H1 (cell line): ENCODE results near the gene IFNG. TPM values are rescaled to one million over a fixed set of nuclear protein-coding genes. Genes with fewer than 3 reads are reported as not detected.

ENCODE experiments used
- CTCF ChIA-PET: fragments of 300-600 bp; sonication (Branson Sonifier 250); formaldehyde crosslinking; loops from one replicate; lab custom pipeline; 2021; ENCODE audit not compliant: partially characterized antibody; lab: Charles Lee
- POLR2A ChIA-PET: fragments of 300-600 bp; sonication (Branson Sonifier 250); formaldehyde crosslinking; loops from one replicate; lab custom pipeline; 2021; ENCODE audit warnings: inconsistent platforms; ENCODE audit not compliant: partially characterized antibody; lab: Charles Lee
- DNase-seq, 2 experiments: peaks; one replicate each; pipeline versions ENCODE4 v3.0.0 to v3.0.0-alpha.2; 2010 to 2022; ENCODE audit warnings: low spot score in 2 of 2, low read depth in 1 of 2, mixed read lengths in 1 of 2
- FAIRE-seq: peaks from 2 replicates; lab custom pipeline; 2011; peaks lifted over from hg19 to GRCh38; lab: Jason Lieb, UNC
- H2AFZ ChIP-seq: 2 replicates; pipeline ENCODE4 v1.8.1; 2012; ENCODE audit warnings: low read length, inconsistent platforms
- H2AK5ac ChIP-seq: 2 replicates; pipeline ENCODE4 v1.6.1; 2013; ENCODE audit warnings: low read depth, low read length
- H2BK120ac ChIP-seq: replicated peaks from 2 replicates; pipeline ENCODE3; 2013; ENCODE audit warnings: low read depth, low read length, inconsistent platforms
- H2BK12ac ChIP-seq: 2 replicates; pipeline ENCODE4 v1.6.1; 2013; ENCODE audit warnings: low read depth, low read length
- H2BK15ac ChIP-seq: 2 replicates; pipeline ENCODE4 v1.6.1; 2013; ENCODE audit warnings: low read length
- H2BK20ac ChIP-seq: 2 replicates; pipeline ENCODE4 v1.6.1; 2013; ENCODE audit warnings: low read length
- H2BK5ac ChIP-seq: 2 replicates; pipeline ENCODE4 v1.6.1; 2013; ENCODE audit warnings: low read depth, low read length
- H3K14ac ChIP-seq: 2 replicates; pipeline ENCODE4 v1.6.1; 2013; ENCODE audit warnings: inconsistent platforms; ENCODE audit not compliant: insufficient read length
- H3K18ac ChIP-seq: 2 replicates; pipeline ENCODE4 v1.6.1; 2013; ENCODE audit warnings: low read length; ENCODE audit errors: extremely low read depth
- H3K23ac ChIP-seq: 2 replicates; pipeline ENCODE4 v1.6.1; 2013; ENCODE audit warnings: inconsistent platforms; ENCODE audit not compliant: insufficient read length
- H3K23me2 ChIP-seq: 2 replicates; pipeline ENCODE4 v1.6.1; 2013; ENCODE audit warnings: low read depth, low read length
- H3K27ac ChIP-seq: 2 replicates; pipeline ENCODE4 v1.6.1; 2011; ENCODE audit warnings: low read depth, low read length, inconsistent platforms
- H3K27me3 ChIP-seq, 4 experiments: replicated peaks in 1 of 4; 1 replicate in 1 of 4; 2 replicates in 3 of 4; pipeline versions ENCODE4 v1.6.1 to v1.8.1; 2011 to 2013; ENCODE audit warnings: low read length in 3 of 4, mild to moderate bottlenecking in 3 of 4, inconsistent platforms in 2 of 4, mixed read lengths in 2 of 4, moderate library complexity in 1 of 4; ENCODE audit not compliant: control insufficient read depth in 3 of 4, insufficient read depth in 3 of 4; ENCODE audit errors: extremely low read depth in 1 of 4
- H3K36me3 ChIP-seq, 4 experiments: 2 replicates each; pipeline versions ENCODE4 v1.6.1 to v1.8.1; 2011 to 2013; ENCODE audit warnings: mild to moderate bottlenecking in 4 of 4, low read length in 3 of 4, moderate library complexity in 2 of 4, control low read depth in 1 of 4, inconsistent platforms in 1 of 4; ENCODE audit not compliant: insufficient read depth in 4 of 4, control insufficient read depth in 2 of 4
- H3K4ac ChIP-seq: replicated peaks from 2 replicates; pipeline ENCODE3; 2013; ENCODE audit warnings: low read length, low read depth, mixed read lengths, inconsistent platforms; ENCODE audit not compliant: insufficient read length
- H3K4me1 ChIP-seq, 4 experiments: replicated peaks in 1 of 4; 1 replicate in 1 of 4; 2 replicates in 3 of 4; pipeline versions ENCODE4 v1.6.1 to v1.8.1; 2011 to 2013; ENCODE audit warnings: low read length in 3 of 4, inconsistent platforms in 2 of 4, mixed read lengths in 1 of 4; ENCODE audit not compliant: insufficient read depth in 4 of 4, control insufficient read depth in 3 of 4
- H3K4me2 ChIP-seq, 2 experiments: 2 replicates each; pipeline versions ENCODE4 v1.6.1 to v1.8.1; 2011 to 2013; ENCODE audit warnings: low read depth in 2 of 2, low read length in 2 of 2, control low read depth in 1 of 2, inconsistent platforms in 1 of 2, mild to moderate bottlenecking in 1 of 2; ENCODE audit not compliant: insufficient read depth in 1 of 2
- H3K4me3 ChIP-seq, 4 experiments: fragments of 200-600, 300-600 bp in 1 of 4; sonication (generic), shearing (Covaris generic), sonication (Bioruptor Twin) in 1 of 4; 2 replicates each; pipeline versions ENCODE4 v1.5.1 to v1.8.1; 2011 to 2016; ENCODE audit warnings: low read length in 4 of 4, low read depth in 3 of 4, control low read depth in 2 of 4, inconsistent platforms in 2 of 4, mild to moderate bottlenecking in 2 of 4, mixed read lengths in 1 of 4, moderate library complexity in 1 of 4; ENCODE audit not compliant: insufficient read depth in 2 of 4; ENCODE audit errors: extremely low read depth in 1 of 4
- H3K56ac ChIP-seq: replicated peaks from 2 replicates; pipeline ENCODE3; 2013; ENCODE audit warnings: low read depth, mild to moderate bottlenecking, mixed read lengths, low read length, inconsistent platforms; ENCODE audit not compliant: insufficient read length
- H3K79me1 ChIP-seq: 2 replicates; pipeline ENCODE4 v1.6.1; 2013; ENCODE audit warnings: low read depth, low read length, control low read depth
- H3K79me2 ChIP-seq, 2 experiments: 2 replicates each; pipeline versions ENCODE4 v1.6.1 to v1.8.1; 2012 to 2013; ENCODE audit warnings: low read length in 2 of 2, mild to moderate bottlenecking in 2 of 2, inconsistent platforms in 1 of 2; ENCODE audit not compliant: insufficient read depth in 2 of 2, control insufficient read depth in 1 of 2
- H3K9ac ChIP-seq, 4 experiments: replicated peaks in 1 of 4; 1 replicate in 1 of 4; 2 replicates in 3 of 4; pipeline versions ENCODE4 v1.6.1 to v1.8.1; 2011 to 2013; ENCODE audit warnings: low read depth in 3 of 4, low read length in 3 of 4, control low read depth in 2 of 4, mild to moderate bottlenecking in 2 of 4, moderate library complexity in 2 of 4, inconsistent platforms in 1 of 4; ENCODE audit errors: extremely low read depth in 1 of 4
- H3K9me3 ChIP-seq, 2 experiments: 2 replicates each; pipeline versions ENCODE4 v1.6.1 to v1.8.1; 2012 to 2013; ENCODE audit warnings: mild to moderate bottlenecking in 2 of 2, moderate library complexity in 2 of 2, control low read depth in 1 of 2, inconsistent platforms in 1 of 2, low read depth in 1 of 2, low read length in 1 of 2, mixed read lengths in 1 of 2; ENCODE audit not compliant: insufficient read depth in 2 of 2
- H4K20me1 ChIP-seq, 2 experiments: replicated peaks in 1 of 2; 2 replicates each; pipeline versions ENCODE3 to v1.8.1; 2011 to 2013; ENCODE audit warnings: inconsistent platforms in 2 of 2, low read length in 2 of 2, mild to moderate bottlenecking in 1 of 2; ENCODE audit not compliant: insufficient read depth in 2 of 2, control insufficient read depth in 1 of 2
- H4K5ac ChIP-seq: 2 replicates; pipeline ENCODE4 v1.6.1; 2013; ENCODE audit warnings: low read length, low read depth, mixed read lengths, inconsistent platforms; ENCODE audit not compliant: insufficient read length
- H4K8ac ChIP-seq: 2 replicates; pipeline ENCODE4 v1.8.0; 2013; ENCODE audit warnings: mild to moderate bottlenecking, moderate library complexity, low read length, inconsistent platforms; ENCODE audit not compliant: insufficient read depth; ENCODE audit errors: extremely low read depth
- H4K91ac ChIP-seq: replicated peaks from 2 replicates; pipeline ENCODE3; 2013; ENCODE audit warnings: low read length, mixed read lengths, inconsistent platforms; ENCODE audit not compliant: insufficient read length
- CHD1 ChIP-seq: IDR thresholded peaks from 2 replicates; pipeline ENCODE4 v1.6.1; 2012; ENCODE audit warnings: low read depth, low read length, improper control_type of control experiment
- CTBP2 ChIP-seq: IDR thresholded peaks from 2 replicates; pipeline ENCODE4 v1.7.0; 2011; ENCODE audit warnings: borderline replicate concordance, mild to moderate bottlenecking, moderate library complexity, mixed read lengths, low read length; ENCODE audit not compliant: insufficient read depth, insufficient read length
- JUND ChIP-seq: IDR thresholded peaks from 2 replicates; pipeline ENCODE4 v1.6.1; 2011; ENCODE audit warnings: mild to moderate bottlenecking, improper control_type of control experiment, low read length
- MAFK ChIP-seq: IDR thresholded peaks from 2 replicates; pipeline ENCODE4 v1.6.1; 2012; ENCODE audit warnings: low read depth, mild to moderate bottlenecking, improper control_type of control experiment, low read length
- POLR2A ChIP-seq, 2 experiments: IDR thresholded peaks; 1 replicate in 1 of 2; 2 replicates in 1 of 2; pipeline ENCODE4 v1.6.1; 2011; ENCODE audit warnings: low read depth in 2 of 2, low read length in 2 of 2, mild to moderate bottlenecking in 2 of 2; ENCODE audit errors: control extremely low read depth in 1 of 2
- RNF2 ChIP-seq: fragments of 200-900, 300-1000 bp; sonication (generic); IDR thresholded peaks from 2 replicates; pipeline ENCODE4 v1.7.1; 2016; ENCODE audit warnings: borderline replicate concordance, low read depth, mild to moderate bottlenecking, antibody characterized with exemption, low read length; ENCODE audit not compliant: poor library complexity, severe bottlenecking; ENCODE audit errors: missing control alignments
- SIN3A ChIP-seq, 2 experiments: IDR thresholded peaks in 1 of 2; conservative IDR thresholded peaks in 1 of 2; 2 replicates each; pipeline ENCODE4 v1.6.1; 2011 to 2012; ENCODE audit warnings: low read length in 2 of 2, improper control_type of control experiment in 1 of 2, low read depth in 1 of 2, mild to moderate bottlenecking in 1 of 2
- SP2 ChIP-seq: IDR thresholded peaks from 2 replicates; pipeline ENCODE4 v1.6.1; 2012; ENCODE audit warnings: mild to moderate bottlenecking, low read length, inconsistent platforms
- SRF ChIP-seq: IDR thresholded peaks from 2 replicates; pipeline ENCODE4 v1.6.1; 2011; ENCODE audit warnings: mild to moderate bottlenecking, low read depth, low read length, moderate library complexity
- SUZ12 ChIP-seq: fragments of 200-600 bp; sonication (generic); IDR thresholded peaks from 2 replicates; pipeline ENCODE4 v1.6.1; 2012; ENCODE audit warnings: mild to moderate bottlenecking, inconsistent platforms, low read length, moderate library complexity, mixed read lengths
- TBP ChIP-seq: IDR thresholded peaks from 2 replicates; pipeline ENCODE4 v1.6.1; 2011; ENCODE audit warnings: low read depth, low read length, improper control_type of control experiment
- WGBS, 2 experiments: shearing (Covaris generic) in 1 of 2; methylation state at CpG; one replicate each; pipeline versions ENCODE4 v1.1.6 to v1.1.7; 2013 to 2015; ENCODE audit warnings: low lambda C conversion rate in 2 of 2, mixed read lengths in 2 of 2, inconsistent platforms in 1 of 2, low coverage in 1 of 2, missing lambda C conversion rate in 1 of 2; ENCODE audit not compliant: insufficient replicate concordance in 2 of 2, insufficient coverage in 1 of 2, insufficient read length in 1 of 2; ENCODE audit errors: extremely low coverage in 1 of 2, missing lambda C conversion rate in 1 of 2; 5-methylcytosine and 5-hydroxymethylcytosine counted together
- polyA plus RNA-seq, 7 experiments: library from polyadenylated mRNA; depleted of rRNA in 3 of 7; stranded (reverse) in 5 of 7; unstranded in 2 of 7; fragments of >200 nt in 5 of 7; fragments of 200-250 nt in 2 of 7; gene quantifications; 1 replicate in 5 of 7; 2 replicates in 1 of 7; 4 replicates in 1 of 7; pipeline versions ENCODE4 v1.2.1 to v1.2.3, GENCODE V29; 2011 to 2013; ENCODE audit warnings: missing spikeins in 2 of 7, mixed read lengths in 2 of 7
- total RNA-seq: library from RNA; stranded (reverse); fragmentation: NEBNext Ultra II Directional; extraction: Animal tissue kit (Norgen Biotek cat#: 25700); gene quantifications from 2 replicates; pipeline ENCODE4 v1.2.1, GENCODE V29; 2021

Gene IFNG
- total and polyA plus RNA-seq, 2 of the 8 experiments (the other 6 are each of a cell fraction or from before 2014, with no cell fraction given), result not detected

DNA sequence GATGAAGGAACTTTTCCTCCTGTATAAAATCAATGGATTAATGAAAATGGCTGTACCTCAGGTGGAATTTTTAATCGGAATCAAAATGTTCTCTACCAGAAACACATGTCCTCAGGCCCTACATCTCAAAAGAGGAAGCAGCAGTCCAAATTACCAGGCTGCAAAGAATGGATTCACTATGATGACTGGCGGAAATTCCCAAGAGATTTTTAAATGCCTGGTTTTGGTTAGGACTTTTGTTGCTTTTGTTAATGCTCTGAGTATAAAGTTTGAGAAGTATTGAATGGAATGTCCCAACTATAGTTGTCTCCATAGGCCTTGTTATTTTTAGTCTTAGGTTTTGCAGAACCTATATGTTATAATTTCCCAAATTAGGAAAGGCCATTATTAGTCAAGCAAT is 11.2 kb upstream of the IFNG start:
- no peak overlapping the region for H3K23ac ChIP-seq
- no peaks in the 10 kb centered on the region for H3K36me3 ChIP-seq
- no peak overlapping the region for H3K27ac ChIP-seq
- H4K91ac ChIP-seq, result no peak overlapping the region
- no peaks in the 10 kb centered on the region for H4K20me1 ChIP-seq
- ChIA-PET POLR2A (no interaction called here), CTCF (no interaction called here)
- no peak overlapping the region for H3K14ac ChIP-seq
- no peaks in the 10 kb centered on the region for H3K27me3 ChIP-seq
- no peaks in the 10 kb centered on the region for H3K4me1 ChIP-seq
- no peak overlapping the region for H3K4me3 ChIP-seq
- H3K4me2 ChIP-seq, result no peak overlapping the region
- no peak overlapping the region for H3K4ac ChIP-seq
- 84% methylated on average over 2 of the region's 2 CpGs; no CpG with 5 or more reads in 1 of the 2 experiments for WGBS, 2 experiments
- no peak for FAIRE-seq
- H2BK120ac ChIP-seq, result no peak overlapping the region
- H2BK20ac ChIP-seq, result no peak overlapping the region
- DNase-seq, result no peak
- no peak overlapping the region for H3K56ac ChIP-seq
- H2BK5ac ChIP-seq, result no peak overlapping the region
- H3K79me1 ChIP-seq, result no peaks in the 10 kb centered on the region
- H3K23me2 ChIP-seq, result no peaks in the 10 kb centered on the region
- no peak overlapping the region for H3K18ac ChIP-seq
- no peak overlapping the region for H2AFZ ChIP-seq
- H4K8ac ChIP-seq, result no peak overlapping the region
- no peak overlapping the region for H3K9ac ChIP-seq
- no peaks in the 10 kb centered on the region for H3K79me2 ChIP-seq
- H2AK5ac ChIP-seq, result no peak overlapping the region
- no peak overlapping the region for H2BK15ac ChIP-seq
- TF ChIP-seq MAFK (no peak), SP2 (no peak), RNF2 (no peak), TBP (no peak), SIN3A (conservative IDR thresholded peaks at IDR 0.05 in 1 of 2, IDR thresholded peaks at IDR 0.05 in 1 of 2; ENCODE audit: low read depth in 1 of 2, low read length in 2 of 2) (no peak), POLR2A (IDR thresholded peaks at IDR 0.05; ENCODE audit: control extremely low read depth in 1 of 2, low read depth in 2 of 2, low read length in 2 of 2) (no peak), CHD1 (no peak), CTBP2 (no peak), SUZ12 (no peak), SRF (no peak), JUND (no peak)
- H4K5ac ChIP-seq, result no peak overlapping the region
- H2BK12ac ChIP-seq, result no peak overlapping the region
- H3K9me3 ChIP-seq, result no peaks in the 10 kb centered on the region
